SIG-M5 (cell line): Measurements from ENCODE around the gene ZNF710.

Experiments used
- DNase-seq: peaks from one replicate; lab custom pipeline; 2025; lab: John Stamatoyannopoulos, UW

Gene ZNF710

DNA sequence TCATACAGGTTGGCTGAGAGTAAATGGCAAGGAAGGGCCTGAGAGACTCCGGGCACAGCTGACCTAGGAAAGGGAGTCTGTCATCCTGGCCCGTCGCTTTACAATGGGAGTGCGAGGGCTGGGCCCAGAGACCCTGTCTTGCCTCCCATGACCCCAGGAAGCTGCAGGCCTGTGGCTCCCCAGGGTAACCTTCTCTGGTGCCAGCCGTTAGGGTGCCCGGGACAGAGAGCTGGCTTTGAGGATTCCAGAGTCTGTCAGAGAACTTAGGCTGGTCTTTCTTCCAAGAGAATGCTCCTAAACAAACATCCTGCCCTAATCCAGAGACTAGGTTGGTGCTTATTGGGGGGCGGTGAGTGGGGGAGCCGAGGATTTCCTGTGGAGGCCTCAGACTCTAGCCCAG lies 18.5 kb downstream of the ZNF710 start:
- no peak for DNase-seq

DNA sequence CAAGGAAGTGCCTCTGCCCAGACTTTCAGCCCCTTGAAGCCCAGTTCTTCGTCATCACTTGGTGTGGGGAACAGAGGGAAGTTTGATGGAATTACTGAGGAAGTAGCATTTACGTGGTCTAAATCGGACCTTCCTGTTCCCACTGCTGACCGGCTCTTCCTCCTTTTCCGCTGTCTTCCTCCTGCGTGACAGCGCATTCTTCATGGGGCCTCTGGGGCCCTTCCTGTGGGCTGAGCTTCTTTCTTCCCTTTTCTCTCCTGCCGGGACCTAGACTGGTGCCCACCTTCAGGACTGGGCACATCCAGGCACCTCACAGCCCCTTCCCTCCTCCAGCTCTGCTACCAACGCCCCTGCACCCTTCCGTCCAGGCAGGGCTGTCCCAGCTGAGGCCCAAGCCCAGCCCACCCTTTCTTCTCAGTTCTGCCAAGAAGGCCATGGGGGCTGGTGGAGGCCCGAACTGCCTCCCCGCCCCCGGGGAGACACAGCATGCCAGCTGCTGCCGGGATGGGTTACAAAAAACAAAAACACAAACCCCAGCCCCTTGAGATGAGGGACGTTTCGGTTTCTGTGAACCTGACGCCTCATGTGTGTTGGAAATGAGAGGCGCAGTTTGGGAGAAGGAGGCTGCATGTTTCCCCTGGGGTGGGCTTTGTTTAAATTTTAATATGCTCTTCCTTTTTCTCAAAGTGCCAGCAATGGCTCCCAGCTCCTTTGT lies 19.1 kb downstream of the ZNF710 start:
- DNase-seq, result no peak

DNA sequence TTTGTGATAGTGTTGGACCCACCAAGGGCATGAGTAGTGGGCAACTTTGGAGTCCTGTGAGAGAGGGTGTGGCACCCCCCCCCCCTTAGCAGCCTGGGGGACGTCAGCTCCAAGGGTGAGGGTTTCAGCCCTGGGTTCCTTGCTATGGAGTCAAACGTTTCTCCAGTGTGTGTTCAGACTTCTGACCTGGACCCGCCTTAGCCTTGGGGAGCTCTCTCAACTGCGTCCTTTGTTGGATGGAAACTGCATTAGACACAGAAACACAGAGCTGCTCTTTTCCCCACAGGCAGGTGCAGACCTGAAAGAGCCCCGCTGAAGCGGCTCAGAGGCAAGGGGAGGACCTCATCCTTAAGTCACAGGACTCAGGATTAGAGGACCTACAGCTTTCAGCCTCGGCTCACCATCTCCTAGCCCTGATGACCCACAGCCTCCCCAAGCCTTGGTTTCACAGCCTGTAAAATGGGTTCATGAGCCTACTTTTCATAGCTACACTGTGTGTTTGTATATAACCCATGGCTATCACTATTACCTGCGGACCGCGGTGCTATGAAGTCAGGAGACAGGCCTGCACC lies 19.9 kb downstream of the ZNF710 start:
- no peak for DNase-seq

DNA sequence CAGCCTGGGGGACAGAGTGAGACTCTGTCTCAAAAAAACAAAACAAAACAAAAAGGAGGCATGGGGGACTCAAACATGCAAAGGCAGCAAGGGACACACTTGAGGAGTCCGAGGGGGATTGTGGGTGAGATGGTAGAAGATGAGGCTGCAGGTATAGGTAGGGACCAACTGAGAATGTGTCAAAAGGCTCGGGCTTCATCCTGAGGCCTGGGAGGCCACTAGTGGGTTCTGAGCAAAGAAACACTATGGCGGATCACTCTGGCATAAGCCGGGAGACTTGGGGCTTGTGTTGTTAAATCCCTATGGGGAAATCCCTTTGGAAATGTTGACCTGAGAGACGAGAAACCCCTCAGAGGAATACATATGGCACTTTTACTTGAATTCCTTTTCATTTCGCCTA lies 21.2 kb downstream of the ZNF710 start:
- no peak for DNase-seq

DNA sequence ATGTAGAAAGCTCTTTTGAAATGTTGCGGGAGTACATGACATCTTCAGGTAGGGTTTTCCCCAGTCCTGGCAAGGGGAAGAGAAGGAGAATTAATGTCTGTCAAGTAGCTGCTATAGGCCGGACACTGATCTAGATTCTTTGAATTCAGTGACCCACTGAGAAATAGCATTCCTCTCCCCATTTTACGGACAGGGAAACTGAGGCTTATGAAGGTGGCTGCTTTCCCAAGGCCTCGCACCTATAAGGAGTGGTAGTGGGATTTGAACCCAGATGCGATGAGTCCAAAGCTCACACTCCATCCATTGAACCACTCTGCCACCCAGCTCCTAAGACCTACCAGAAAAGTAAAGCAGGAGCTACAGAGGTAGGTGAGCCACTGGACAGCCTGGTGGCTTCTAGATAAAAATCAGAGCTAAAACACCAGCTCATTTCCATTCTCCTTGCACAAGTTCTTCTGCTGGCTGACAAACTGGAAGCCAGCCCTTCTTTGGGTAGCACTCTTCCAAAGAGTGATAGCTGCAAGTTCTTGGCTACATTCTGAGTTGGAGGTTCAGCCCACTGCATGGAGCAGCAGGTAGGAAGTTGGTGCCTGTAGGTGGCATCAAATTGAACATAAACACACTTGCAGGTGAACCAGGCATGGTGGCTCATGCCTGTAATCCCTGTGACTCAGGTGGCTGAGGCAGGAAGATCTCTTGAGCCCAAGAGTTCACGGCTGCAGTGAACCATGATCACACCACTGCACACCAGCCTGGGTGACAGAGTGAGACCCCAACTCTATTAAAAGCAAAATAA lies 22.0 kb downstream of the ZNF710 start:
- no peak for DNase-seq

DNA sequence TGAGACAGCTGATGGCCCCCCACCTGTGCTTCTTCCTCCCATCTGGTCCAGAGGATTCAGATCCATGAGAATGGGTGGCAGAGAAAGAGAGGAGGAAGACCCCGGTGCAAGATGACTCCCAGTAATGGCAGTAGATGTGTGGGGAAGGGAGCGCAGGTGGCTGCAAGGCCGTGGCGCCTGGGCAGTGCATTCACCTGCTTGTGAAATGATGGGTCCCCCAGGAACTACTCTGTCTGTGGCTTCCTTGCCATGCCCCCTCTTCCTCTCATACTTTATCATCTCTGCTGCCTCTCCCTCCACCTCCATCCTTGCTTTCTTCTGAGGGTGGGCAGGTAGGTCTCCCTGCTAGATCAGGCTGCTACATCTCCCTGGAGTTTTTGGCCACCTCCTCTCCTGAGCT lies 23.3 kb downstream of the ZNF710 start:
- DNase-seq, result no peak

DNA sequence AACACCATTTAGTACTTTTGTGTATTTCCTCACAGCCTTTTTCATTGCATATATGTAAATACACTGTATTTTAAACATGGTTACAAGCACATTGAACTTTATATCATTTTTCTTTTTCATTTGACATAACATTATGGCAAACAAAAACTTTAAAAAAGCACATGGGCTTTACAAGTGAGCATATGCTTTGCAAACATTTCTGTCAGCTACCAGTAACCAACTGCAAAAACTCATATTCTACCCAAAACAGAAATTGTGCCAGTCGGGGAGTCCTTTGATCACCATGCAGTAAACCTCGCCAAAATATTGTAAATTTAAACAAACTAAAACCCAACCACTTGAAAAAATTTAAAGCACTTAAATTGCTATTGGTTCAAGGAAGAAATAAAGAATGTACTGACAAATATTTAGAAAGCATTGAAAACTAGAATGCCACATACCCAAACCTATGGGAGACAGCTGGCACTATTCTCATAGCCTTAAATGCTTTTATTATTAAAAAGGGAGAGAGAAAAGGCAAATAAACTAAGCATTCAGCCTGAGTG lies 24.4 kb downstream of the ZNF710 start:
- no peak for DNase-seq

DNA sequence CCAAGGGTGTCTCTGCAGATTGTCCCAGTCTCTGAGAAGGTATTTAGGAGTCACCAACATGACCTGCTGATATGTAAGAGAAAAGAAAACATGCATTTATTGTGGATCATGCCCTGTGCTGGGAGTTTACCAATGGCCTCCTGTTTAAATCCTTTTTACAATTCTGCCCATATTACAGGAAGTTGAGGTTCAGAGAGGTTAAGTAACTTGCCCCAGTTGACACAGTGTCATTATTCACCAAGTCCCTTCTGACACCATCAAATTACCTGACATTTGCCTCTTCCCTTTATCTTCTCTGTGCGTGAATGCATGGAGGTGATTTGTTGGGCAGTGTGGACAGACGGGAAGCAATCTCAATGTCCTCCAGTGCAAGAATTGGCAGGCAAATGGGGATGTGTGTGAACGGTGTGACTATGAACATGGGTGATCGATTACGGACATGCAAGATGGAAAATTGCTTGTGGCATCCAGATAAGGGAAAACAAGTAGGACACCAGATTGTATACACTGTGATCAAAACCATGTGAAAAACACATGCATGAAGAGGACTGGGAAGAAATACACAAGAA lies 27.3 kb downstream of the ZNF710 start:
- no peak for DNase-seq

DNA sequence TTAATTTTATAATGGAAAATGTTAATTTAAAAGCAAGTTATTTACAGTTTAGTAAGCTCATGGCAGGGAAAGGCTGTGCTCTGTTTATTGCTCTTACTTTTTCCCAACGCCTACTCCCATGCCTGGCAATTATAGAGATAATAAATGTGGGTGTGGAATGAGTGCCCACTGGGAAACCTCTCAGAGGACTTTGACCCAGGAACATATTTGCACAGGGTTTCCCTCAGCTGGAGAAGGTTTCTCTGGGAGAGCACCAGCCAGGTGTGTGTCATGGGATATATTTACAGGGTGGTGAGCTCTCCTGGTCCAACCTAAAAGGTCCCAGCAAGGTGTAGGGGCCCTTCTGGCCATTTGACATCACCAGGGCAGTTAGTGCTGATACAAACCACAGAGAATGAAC lies 27.9 kb downstream of the ZNF710 start:
- no peak for DNase-seq

DNA sequence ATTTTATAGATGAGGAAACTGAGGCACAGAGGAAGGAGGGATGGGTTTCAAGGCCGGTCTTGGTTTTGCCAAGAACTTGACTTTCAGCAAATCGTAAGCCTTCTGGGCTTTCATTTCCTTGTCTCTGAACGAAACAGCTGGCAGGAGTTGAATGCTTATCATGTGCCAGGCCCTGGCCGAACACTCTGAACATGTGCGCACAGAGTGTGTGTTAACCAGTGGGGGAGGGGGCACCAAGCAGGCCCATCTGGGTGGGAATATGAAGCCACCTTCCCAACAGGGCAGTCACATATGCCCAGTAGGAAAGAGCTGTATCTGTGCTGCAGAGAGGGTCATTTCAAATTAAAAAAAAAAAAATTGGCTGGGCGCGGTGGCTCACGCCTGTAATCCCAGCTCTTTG lies 29.3 kb downstream of the ZNF710 start:
- no peak for DNase-seq

DNA sequence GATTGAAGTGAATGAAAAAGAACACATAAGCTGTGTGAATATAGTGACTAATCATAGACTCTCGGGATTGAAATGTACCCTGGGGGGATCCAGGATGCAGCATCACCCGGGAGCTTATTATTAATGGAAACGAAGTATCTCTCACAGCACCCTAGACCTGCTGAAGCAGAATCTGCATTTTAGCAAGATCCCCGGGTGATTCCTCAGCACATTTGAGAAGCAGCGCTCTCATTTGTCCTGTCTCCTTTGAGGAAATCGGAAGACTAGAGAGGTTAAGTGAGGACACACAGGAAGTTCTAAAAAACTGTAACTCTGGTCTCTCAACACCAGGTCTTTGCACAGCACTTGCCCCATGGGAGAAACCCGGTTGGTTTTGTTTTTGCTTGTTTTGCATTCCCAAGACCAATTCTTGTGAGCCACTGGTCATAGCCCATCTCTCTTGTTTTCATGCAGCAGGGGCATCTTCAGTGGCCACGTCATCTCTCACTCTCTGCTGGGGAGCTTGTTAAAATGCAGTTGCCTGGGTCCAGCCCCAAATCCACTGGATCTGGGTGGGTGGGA lies 30.2 kb downstream of the ZNF710 start:
- DNase-seq, result peak; percentile 12

DNA sequence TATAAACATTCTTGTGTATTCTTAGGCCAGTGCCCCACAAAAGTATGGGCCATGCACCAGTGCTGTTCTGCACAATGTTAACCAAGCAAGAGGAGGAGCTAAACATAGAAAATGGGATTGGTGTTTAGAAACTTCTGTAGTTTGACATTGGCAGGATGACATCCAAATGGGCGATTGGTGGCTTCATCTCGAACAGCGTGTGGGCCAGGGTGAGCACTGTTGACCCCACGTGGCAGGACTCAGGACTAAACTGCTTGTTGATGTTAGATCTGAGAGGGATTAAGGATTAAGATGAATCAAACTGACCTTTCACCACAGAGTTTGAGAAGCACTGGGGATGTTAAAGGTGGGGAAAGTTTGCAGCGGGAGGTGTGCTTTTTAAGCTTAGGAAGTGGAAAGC lies 31.9 kb downstream of the ZNF710 start:
- no peak for DNase-seq

DNA sequence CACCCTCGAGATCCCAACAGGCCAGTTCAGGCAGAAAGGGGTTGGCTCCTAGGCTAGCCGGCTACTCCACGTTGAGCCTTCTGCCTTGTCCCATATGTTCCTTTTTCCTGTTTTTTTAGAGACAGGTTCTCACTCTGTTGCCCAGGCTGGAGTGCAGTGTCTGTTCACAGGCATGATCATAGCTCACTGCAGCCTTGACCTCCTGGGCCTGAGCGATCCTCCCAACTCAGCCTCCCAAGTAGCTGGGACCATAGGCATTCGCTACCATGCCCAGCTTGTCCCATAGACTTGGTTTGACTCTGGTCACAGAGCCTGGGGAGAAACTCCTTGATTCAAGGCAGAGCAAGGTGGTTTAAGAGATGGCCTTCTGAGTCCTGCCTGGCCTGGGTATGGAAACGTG lies 32.3 kb downstream of the ZNF710 start:
- no peak for DNase-seq

DNA sequence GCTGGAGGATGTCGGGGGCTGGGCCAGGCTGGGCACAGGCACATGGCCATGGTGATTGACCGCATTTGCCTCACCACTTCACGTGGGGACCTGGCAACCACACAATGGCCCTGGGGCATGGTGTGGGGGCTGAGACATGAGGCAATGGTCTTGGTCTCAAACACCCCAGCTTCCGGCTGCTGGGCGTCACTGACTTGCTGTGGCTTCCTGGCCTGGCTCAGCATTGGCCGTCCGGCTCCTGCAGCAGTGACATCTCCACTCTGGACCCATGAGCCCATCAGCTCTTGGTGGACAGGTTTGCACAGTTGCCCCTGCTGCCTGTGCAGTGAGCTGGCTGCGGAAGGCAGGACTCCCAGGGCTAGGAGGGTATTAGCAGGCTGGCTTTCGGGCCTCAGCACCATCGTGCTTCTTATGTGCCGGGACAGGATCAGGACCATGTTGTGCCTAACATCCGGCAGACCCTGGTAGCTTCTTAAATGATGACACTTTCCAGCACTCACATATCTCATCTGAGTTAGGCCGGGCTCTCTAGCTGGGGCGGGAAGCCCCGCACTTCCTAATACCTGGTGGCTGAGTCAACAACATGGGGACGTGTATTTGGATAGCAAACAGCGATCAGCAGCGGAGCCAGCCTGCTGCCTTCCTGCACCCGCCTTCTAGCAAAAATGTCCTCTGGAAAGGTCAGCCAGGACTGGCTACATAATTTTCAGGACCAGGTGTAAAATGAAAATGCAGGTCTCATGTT lies 34.1 kb downstream of the ZNF710 start:
- DNase-seq, result no peak

DNA sequence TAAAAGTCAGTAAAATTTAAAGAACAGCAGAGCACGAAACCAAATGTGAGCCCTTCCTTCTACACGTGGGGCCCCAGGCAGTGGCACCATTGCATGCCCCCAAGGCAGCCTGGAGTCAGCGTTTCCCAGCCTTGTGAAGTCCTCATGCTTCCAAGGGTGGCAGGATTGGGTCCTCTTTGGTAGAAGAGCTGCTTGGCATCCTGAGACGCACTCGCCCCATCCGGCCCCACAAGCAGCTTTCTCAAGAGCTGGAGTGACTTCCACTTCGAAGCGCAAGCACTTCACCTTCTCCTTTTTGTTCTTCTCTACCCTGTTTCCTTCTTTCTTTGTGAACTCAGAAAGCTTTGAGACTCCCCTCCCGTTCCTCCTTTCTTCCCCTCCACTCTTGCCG lies 34.7 kb downstream of the ZNF710 start:
- DNase-seq, result no peak

DNA sequence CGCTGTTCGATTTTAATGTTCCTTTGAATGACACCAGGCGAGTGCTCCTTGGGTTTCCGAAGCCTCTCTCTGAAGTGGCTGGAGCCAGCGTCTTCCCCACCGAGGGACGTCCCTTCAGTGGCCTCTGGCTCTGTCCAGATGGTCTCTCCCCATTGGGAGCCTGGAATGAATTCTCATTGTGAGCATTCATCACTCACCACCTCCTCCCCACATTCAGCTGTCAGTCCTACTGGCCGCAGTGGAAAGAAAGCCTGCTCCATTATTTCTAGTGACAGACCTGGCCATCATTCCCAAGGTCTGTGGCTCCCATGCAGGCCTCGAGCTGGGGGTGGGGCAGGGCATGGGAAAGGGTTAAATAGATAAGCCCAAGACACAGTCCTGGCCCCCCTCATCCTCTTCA lies 35.2 kb downstream of the ZNF710 start:
- no peak for DNase-seq

DNA sequence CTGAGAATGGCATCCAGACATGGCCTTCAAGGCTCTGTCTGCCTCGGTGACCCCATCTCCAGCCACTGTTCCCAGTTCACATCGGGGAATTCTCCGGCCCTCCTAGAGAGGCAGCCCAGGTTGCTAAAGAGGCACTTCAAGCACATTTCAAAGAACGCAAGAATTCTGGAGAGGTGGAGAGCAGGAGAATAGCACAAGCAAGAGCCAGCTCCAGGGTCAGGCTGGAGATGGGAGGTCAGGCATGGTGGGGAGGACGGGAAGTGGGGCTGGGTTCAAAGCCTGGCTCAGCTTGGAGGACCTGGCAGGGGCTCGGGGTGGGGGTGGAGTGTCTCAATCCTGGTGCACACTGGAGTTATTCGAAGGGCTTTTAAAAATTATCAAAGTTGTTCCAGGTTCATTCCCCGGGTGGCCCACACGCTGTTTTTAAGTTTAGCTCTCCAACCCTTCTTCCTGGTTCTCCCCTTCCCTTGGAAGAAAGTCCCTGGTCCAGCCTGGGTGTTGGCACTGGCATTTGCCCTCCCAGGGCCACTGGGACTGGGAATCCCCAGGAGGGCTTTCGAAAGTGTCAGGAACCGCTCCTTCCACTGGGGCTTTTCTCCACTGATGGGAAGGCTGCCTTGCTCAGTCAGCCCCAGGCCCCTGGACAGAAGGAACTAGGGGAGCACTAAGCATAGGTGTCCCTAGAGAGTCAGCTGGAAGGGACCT lies 35.8 kb downstream of the ZNF710 start:
- no peak for DNase-seq

DNA sequence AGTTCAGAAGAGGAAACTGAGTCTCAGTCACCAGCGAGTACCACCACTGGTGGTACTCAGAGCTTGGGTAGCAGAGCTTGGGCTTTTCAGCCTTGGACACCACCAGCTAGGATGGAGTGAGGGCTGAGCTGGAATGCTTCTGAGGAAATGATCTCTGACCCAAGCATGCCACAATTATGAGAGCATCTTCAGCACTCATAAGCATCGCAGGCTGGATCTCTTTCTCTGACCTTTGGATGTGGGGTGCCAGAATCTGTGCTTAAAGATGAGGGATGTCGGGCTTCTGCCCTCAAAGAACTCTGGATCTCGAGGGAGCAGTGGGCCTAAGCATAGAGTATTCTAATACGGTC lies 36.4 kb downstream of the ZNF710 start:
- DNase-seq, result no peak

DNA sequence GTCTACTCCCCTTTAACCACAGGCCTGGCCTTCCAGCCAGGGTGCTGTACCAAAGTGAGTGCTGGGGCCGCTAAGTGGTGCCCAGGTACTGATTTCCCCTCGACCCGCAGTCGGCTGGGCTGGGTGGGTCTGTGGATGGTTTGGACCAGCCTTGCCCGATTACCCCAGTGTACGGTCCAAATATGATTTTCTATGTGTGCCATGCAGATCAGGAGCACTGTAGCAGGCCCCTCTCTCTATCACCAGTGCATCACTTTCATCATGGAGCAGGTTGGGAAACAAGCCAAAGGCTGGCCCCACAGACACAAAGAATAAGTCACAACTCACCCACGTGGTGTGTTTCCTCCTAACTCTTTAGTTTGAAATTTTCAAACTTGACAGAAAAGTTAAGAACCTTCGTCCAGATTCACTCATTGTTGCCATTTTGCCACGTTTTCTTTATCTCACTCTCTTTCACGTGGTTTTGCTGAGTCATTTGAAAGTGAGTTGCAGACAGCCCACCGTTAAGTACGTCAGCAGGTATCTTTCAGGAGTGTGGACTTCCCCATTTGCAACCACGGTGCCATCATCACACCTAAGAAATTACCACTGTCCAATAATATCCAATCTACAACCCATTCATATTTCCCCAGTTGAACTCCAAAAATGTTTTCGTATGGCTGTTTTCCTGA lies 37.0 kb downstream of the ZNF710 start:
- no peak for DNase-seq

DNA sequence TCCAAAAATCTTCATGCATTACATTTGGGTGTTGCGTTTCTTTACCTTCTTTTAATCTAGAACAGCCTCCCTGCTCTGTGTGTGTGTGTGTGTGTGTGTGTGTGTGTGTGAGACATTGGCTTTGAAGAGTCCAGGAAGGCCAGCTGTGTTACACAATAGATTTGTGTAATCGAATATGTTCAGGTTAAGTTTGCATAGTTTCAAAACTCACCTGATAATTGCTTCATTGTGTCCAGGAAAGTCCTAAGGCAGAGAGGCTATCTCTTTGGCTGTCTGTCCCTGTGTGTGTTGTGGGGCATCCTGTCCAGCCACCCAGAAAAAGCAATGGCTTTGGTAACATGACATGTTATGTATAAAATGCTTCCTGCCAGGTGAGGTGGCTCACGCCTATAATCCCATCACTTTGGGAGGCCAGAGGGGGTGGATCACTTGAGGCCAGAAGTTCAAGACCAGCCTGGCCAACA lies 37.5 kb downstream of the ZNF710 start:
- no peak for DNase-seq

DNA sequence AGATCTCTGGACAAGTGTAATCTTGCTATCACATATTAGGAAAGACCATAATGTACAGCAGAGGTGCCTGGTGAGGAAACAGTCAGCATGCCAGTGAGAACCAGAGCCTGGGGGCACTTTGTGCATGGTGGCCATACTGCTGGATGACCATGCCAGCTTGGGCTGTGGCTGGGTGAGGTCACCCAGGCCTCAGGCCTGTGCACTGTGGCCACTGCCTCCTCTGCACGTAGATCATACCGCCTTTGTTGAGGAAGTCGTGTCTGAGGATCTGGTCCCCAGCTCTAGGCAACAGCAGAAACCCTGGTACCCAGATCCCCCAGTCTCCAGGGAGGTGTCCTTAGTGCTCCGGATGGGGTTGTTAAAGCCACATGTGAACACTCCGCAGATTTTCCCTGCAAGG lies 38.9 kb downstream of the ZNF710 start:
- DNase-seq, result no peak
